Activated naive CD4-positive, alpha-beta T cell treated with anti-CD3 and anti-CD28 coated beads, Interleukin-2, amount 10 ng/mL, durations not matched to agents 7 days and 5 days (primary cell): ENCODE measurements around the gene METRNL.

Experiments
- CTCF ChIA-PET: fragments of 350-600 bp; sonication (Branson Sonifier 250); formaldehyde crosslinking; loops from one replicate; lab custom pipeline; 2021; ENCODE audit warnings: antibody characterized with exemption; lab: Charles Lee
- DNase-seq: peaks from one replicate; pipeline ENCODE4 v3.0.0-alpha.2; 2020
- H3K27ac Mint-ChIP-seq: one replicate; pipeline ENCODE4 v1.8.0; 2021; ENCODE audit warnings: mild to moderate bottlenecking, moderate library complexity, mixed read lengths
- H3K27me3 Mint-ChIP-seq: one replicate; pipeline ENCODE4 v1.8.0; 2021; ENCODE audit warnings: mild to moderate bottlenecking, mixed read lengths
- H3K36me3 Mint-ChIP-seq: one replicate; pipeline ENCODE4 v1.8.0; 2021; ENCODE audit warnings: mixed read lengths
- H3K4me1 Mint-ChIP-seq: one replicate; pipeline ENCODE4 v1.8.0; 2021; ENCODE audit warnings: mixed read lengths
- H3K4me3 Mint-ChIP-seq: one replicate; pipeline ENCODE4 v1.8.0; 2021; ENCODE audit warnings: mild to moderate bottlenecking, moderate library complexity, mixed read lengths
- H3K9me3 Mint-ChIP-seq: one replicate; pipeline ENCODE4 v1.8.0; 2021; ENCODE audit warnings: mixed read lengths

The METRNL gene

GRCh38 chr17:83093506-83093905, 14.1 kb downstream of the METRNL start:
- no peaks in the 10 kb centered on the region for H3K9me3 Mint-ChIP-seq
- peaks cover 6% of the 10 kb centered on the region for H3K4me1 Mint-ChIP-seq
- CTCF ChIA-PET, result no interaction called here

GRCh38 chr17:83094291-83094690, 14.9 kb downstream of the METRNL start:
- H3K4me1 Mint-ChIP-seq, result peaks cover 4% of the 10 kb centered on the region
- H3K36me3 Mint-ChIP-seq, result no peaks in the 10 kb centered on the region
- CTCF ChIA-PET, result no interaction called here
- no peak overlapping the region for H3K4me3 Mint-ChIP-seq
- H3K27me3 Mint-ChIP-seq, result peaks cover 25% of the 10 kb centered on the region
- no peak overlapping the region for H3K27ac Mint-ChIP-seq
- no peak for DNase-seq
- H3K9me3 Mint-ChIP-seq, result no peaks in the 10 kb centered on the region

More at GRCh38 chr17:83093506-83093905, 14.1 kb downstream of the METRNL start:
- Mint-ChIP-seq H3K36me3 (no peaks in the 10 kb centered on the region), H3K4me3 (no peak overlapping the region), H3K27ac (no peak overlapping the region), H3K27me3 (peaks cover 17% of the 10 kb centered on the region)
- no peak for DNase-seq

DNA sequence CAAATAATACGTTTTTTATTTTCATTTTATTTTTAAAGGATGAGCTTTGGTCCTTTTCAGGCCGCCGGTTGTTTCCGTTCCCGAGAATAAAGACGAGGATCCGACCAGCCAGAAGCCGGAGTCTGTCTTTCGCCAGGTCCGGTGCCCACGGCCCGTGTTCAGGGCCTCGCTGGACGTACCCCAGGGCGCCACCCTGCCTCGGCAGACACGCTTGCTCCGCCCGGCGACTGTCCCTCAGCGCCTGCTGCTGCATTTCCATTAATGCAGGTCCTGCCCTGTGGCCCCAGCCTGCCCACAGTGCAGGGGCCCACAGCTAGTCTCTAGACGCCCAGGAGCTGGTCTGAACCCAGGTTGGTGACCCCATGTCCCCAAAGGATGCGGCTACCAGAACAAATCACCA, 15.6 kb downstream of the METRNL start:
- H3K4me1 Mint-ChIP-seq, result peaks cover 2% of the 10 kb centered on the region
- no peak overlapping the region for H3K4me3 Mint-ChIP-seq
- H3K27ac Mint-ChIP-seq, result no peak overlapping the region
- CTCF ChIA-PET, result no interaction called here
- H3K36me3 Mint-ChIP-seq, result no peaks in the 10 kb centered on the region
- H3K27me3 Mint-ChIP-seq, result peaks cover 32% of the 10 kb centered on the region
- no peak for DNase-seq
- H3K9me3 Mint-ChIP-seq, result no peaks in the 10 kb centered on the region

- no peak overlapping the region for H3K27ac Mint-ChIP-seq
- H3K36me3 Mint-ChIP-seq, result no peaks in the 10 kb centered on the region
- peaks cover 48% of the 10 kb centered on the region for H3K27me3 Mint-ChIP-seq
- no peak for DNase-seq
- H3K4me3 Mint-ChIP-seq, result no peak overlapping the region
- H3K4me1 Mint-ChIP-seq, result no peaks in the 10 kb centered on the region
- no peaks in the 10 kb centered on the region for H3K9me3 Mint-ChIP-seq
- CTCF ChIA-PET, result no interaction called here
Measured at GRCh38 chr17:83096401-83097224, 17.2 kb downstream of the METRNL start.

GRCh38 chr17:83097831-83098230, 18.4 kb downstream of the METRNL start:
- Mint-ChIP-seq H3K36me3 (no peaks in the 10 kb centered on the region), H3K27me3 (peaks cover 51% of the 10 kb centered on the region), H3K9me3 (no peaks in the 10 kb centered on the region), H3K4me3 (no peak overlapping the region), H3K27ac (no peak overlapping the region), H3K4me1 (no peaks in the 10 kb centered on the region)
- CTCF ChIA-PET, result no interaction called here
- DNase-seq, result no peak

DNA sequence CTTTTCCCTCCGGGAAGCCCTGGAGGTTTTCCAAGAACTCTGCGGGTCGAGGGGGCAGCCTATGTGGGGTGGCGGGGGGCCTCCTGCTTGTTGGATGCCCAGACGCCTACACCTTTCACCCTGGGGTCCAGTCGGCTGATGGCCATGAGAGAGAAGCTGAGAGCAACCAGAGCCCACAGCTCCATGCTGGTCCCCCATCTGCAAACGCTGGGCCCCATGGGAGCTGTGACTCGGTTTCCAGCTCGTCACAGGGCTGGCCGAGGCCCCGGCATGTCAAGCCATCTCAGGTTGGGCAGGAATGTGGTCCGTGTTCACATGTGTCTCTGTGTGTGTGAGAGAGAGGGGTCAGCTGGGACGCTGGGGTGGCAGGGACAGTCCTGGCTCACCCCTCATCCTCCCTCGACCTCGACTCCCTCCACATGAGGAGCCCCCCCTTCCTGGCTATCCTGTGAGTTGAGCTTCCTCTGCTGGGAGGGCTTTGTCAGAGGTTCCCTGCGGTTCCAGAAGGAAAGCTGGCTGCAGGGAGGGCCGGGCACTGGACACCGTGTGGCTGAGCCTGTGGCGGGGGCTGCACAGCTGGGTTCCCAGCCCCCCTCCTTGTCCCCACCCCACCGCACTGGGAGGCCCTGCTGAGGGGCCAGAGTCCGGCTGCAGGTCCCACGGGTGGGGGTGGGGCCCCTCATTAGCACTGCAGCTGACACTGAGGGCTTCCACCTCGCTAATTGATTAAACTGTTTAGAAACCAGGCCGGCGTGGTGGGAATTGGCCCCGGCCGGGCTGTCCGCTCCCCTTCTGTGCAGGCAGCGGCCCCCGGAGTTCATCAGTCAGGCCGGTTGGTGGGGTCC, 19.1 kb downstream of the METRNL start:
- Mint-ChIP-seq H3K27ac (no peak overlapping the region), H3K4me3 (no peak overlapping the region), H3K36me3 (no peaks in the 10 kb centered on the region), H3K9me3 (no peaks in the 10 kb centered on the region), H3K27me3 (peaks cover 56% of the 10 kb centered on the region), H3K4me1 (no peaks in the 10 kb centered on the region)
- CTCF ChIA-PET, result no interaction called here
- DNase-seq, result no peak

DNA sequence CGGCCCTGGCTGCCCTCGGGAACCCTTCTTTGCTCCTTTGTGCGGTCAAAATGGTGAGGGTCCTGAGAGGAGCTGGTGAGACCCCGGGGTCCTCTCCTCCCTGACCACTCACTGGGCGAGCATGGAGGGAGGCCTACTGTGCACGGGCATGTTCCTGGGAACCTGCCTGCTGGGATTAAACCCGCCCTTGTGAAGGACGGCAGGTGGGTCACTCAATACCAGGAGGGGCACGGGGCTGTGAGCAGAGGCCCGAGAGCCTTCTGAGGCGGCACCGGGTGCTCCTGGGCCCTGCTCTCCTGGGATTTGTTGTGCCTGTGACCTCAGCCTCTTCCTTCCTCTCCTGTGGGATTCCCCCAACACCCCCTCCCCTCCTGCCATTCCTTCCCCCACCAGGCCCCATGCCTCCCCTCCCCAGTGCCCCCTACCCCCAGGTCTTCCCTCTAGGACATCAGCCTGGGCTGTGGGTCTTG, 19.7 kb downstream of the METRNL start:
- no peak overlapping the region for H3K4me3 Mint-ChIP-seq

DNA sequence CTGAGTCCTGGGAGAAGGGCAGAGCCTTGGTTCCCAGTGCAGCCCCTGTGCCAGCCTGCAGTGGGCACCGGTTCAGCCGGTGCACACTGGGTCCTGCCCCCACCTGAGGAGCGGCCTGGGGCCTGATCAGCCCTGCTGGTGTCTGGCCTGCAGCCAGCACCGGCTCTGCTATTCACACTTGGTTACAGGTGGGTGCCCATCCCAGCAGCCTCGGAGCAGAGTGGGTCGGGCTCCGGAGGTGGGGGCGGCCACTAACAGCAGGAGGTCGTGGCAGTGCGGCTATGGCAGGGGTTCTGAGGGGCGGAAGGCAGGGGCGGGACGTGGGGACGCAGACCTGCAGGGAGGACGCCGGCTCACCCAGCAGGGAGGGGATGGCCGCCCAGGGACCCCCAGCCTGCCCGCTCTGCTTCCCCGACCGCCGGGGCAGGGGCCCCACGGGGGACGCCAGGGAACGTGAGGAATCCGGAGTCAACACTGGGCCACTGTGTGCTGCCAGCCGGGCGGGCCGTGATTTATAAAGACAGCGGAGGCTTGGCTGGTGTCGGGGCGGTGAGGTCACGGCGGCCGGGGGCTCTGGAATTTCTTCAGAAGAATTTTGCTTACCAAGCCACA, 20.3 kb downstream of the METRNL start:
- H3K27ac Mint-ChIP-seq, result no peak overlapping the region

More for the DNA sequence above, 19.7 kb downstream of the METRNL start:
- Mint-ChIP-seq H3K27ac (no peak overlapping the region), H3K36me3 (no peaks in the 10 kb centered on the region), H3K27me3 (peaks cover 63% of the 10 kb centered on the region), H3K9me3 (no peaks in the 10 kb centered on the region), H3K4me1 (no peaks in the 10 kb centered on the region)
- CTCF ChIA-PET, result no interaction called here
- no peak for DNase-seq

GRCh38 chr17:83100220-83100852, 20.9 kb downstream of the METRNL start:
- H3K4me1 Mint-ChIP-seq, result no peaks in the 10 kb centered on the region
- DNase-seq, result no peak
- no peaks in the 10 kb centered on the region for H3K36me3 Mint-ChIP-seq
- H3K27me3 Mint-ChIP-seq, result peaks cover 75% of the 10 kb centered on the region
- CTCF ChIA-PET, result no interaction called here
- no peak overlapping the region for H3K4me3 Mint-ChIP-seq
- H3K9me3 Mint-ChIP-seq, result no peaks in the 10 kb centered on the region
- H3K27ac Mint-ChIP-seq, result no peak overlapping the region

More for the DNA sequence above, 20.3 kb downstream of the METRNL start:
- Mint-ChIP-seq H3K9me3 (no peaks in the 10 kb centered on the region), H3K27me3 (peaks cover 69% of the 10 kb centered on the region), H3K4me3 (no peak overlapping the region), H3K4me1 (no peaks in the 10 kb centered on the region), H3K36me3 (no peaks in the 10 kb centered on the region)
- DNase-seq, result no peak
- CTCF ChIA-PET, result no interaction called here

DNA sequence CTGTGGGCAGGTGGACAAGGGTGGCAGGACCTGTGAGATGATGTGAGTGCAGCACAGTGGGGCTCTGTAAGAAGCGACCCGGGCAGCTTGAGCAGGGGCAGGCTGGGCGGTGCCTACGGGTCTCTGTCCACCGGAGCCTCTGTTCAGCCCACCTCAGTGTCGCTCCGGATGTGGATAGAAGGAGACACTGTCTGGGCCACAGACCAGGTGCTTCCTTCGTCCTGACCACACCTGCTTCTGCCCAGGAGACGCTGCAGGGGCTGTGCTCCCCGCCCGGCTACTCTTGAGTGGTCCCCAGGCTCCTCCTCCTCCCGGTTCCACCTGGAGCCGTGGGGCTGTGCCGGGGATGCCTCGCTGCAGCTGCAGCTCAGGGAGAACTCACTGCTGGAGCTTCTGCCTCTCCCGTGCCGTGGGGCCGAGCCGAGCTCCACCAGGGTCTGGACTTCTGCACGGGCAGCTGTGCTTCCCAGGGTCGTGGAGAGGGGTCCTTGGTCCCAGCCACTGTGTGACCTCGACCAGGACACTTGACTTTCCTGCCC, 21.5 kb downstream of the METRNL start:
- CTCF ChIA-PET, result no interaction called here
- Mint-ChIP-seq H3K4me3 (no peak overlapping the region), H3K4me1 (no peaks in the 10 kb centered on the region), H3K27ac (no peak overlapping the region), H3K36me3 (no peaks in the 10 kb centered on the region), H3K9me3 (no peaks in the 10 kb centered on the region), H3K27me3 (peaks cover 78% of the 10 kb centered on the region)
- no peak for DNase-seq

DNA sequence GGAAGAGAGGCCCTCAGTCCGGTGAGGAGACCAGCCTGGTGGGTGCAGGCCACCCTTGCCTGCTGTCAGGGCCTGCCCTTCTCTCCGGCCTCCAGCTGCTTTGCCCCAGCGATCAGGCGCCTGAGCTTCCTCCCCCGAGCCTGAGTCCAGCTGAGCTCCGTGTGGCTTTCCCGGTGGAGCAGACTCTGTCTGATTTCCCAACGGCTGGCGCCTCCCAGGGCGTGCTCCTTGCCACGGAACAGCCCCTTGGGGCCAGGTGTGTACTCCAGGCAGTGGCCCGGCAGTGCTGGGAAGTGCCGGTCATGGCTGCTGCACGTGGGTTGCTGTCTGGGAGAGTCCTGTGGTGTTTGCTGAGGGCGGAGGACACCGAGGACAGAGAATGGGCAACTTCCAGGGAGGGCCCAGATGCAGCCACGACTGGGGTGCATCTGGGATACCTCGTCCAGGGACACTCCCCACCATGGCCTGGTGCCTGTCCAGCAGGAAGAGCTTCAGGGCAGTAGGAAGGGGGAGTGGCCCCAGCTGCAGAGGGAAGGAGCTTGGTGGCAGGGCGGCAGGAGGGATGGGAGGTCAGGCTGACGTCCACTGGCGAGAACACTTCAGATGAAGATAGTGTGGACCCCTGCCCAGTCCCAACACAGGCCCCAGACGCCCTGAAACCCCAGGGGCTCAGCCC, 22.5 kb downstream of the METRNL start:
- Mint-ChIP-seq H3K27me3 (peaks cover 82% of the 10 kb centered on the region), H3K36me3 (no peaks in the 10 kb centered on the region), H3K9me3 (no peaks in the 10 kb centered on the region), H3K4me3 (no peak overlapping the region), H3K27ac (no peak overlapping the region), H3K4me1 (no peaks in the 10 kb centered on the region)
- CTCF ChIA-PET, result no interaction called here
- DNase-seq, result no peak

DNA sequence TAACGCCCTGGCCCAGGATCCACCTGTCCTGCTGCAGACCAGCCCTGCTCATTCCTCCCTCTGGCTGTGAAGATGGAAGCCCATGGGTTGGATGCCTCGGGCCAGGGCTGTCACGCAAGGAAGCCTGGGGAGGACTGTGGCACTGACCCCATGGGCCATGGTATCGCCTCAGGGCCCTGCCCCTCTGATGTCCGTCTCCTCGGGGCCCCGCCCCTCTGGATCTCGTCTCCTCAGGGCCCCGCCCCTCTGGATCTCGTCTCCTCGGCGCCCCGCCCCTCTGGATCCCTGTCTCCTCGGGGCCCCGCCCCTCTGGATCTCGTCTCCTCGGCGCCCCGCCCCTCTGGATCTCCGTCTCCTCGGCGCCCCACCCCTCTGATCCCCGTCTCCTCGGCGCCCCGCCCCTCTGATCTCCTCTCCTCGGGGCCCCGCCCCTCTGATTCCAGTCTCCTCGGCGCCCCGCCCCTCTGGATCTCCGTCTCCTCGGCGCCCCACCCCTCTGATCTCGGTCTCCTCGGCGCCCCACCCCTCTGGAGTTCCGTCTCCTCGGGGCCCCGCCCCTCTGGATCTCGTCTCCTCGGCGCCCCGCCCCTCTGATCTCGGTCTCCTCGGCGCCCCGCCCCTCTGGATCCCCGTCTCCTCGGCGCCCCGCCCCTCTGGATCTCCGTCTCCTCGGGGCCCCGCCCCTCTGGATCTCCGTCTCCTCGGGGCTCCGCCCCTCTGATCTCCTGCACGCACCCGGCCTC, 24.0 kb downstream of the METRNL start:
- no peak overlapping the region for H3K4me3 Mint-ChIP-seq
- H3K4me1 Mint-ChIP-seq, result no peaks in the 10 kb centered on the region
- peak; percentile 55 for DNase-seq
- H3K27me3 Mint-ChIP-seq, result peaks cover 79% of the 10 kb centered on the region
- no peaks in the 10 kb centered on the region for H3K9me3 Mint-ChIP-seq
- CTCF ChIA-PET, result no interaction called here
- H3K36me3 Mint-ChIP-seq, result no peaks in the 10 kb centered on the region
- H3K27ac Mint-ChIP-seq, result no peak overlapping the region

DNA sequence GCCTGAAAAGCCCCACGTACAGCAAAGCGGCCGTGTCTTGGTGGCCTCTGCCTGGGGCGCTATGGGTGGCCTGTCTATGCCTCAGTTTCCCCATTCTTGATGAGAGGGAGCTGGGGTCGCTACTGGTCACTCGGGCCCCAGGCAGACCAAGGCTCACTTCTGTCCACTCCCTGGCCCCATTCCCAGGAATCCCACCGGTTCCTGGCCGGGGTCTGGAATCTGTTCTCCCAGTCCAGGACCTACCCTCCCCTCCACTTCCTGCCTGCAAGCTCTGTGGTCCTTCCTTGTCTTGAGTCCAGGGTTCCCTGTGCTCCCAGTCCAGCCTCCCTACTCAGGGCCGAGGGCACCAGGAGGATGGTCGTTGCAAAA, 24.5 kb downstream of the METRNL start:
- CTCF ChIA-PET, result no interaction called here
- Mint-ChIP-seq H3K4me1 (no peaks in the 10 kb centered on the region), H3K4me3 (no peak overlapping the region)

More for the DNA sequence above, 24.5 kb downstream of the METRNL start:
- no peaks in the 10 kb centered on the region for H3K36me3 Mint-ChIP-seq
- no peak for DNase-seq
- peaks cover 79% of the 10 kb centered on the region for H3K27me3 Mint-ChIP-seq
- no peaks in the 10 kb centered on the region for H3K9me3 Mint-ChIP-seq
- no peak overlapping the region for H3K27ac Mint-ChIP-seq
